KOPT-K1 (cell line): ENCODE results near the gene SYNE3.

Experiments
- H3K27ac ChIP-seq: fragments of 200-600 bp; sonication (generic); 2 replicates; pipeline ENCODE4 v1.5.1; 2016; ENCODE audit warnings: antibody characterized with exemption, mild to moderate bottlenecking, low read depth, low read length; ENCODE audit not compliant: poor library complexity, severe bottlenecking
- H3K36me3 ChIP-seq: fragments of 200-600 bp; sonication (generic); 2 replicates; pipeline ENCODE4 v1.5.1; 2017; ENCODE audit warnings: antibody characterized with exemption, mild to moderate bottlenecking, low read length, moderate library complexity; ENCODE audit not compliant: insufficient read depth
- H3K9me3 ChIP-seq: fragments of 200-600 bp; sonication (generic); 2 replicates; pipeline ENCODE4 v1.5.1; 2017; ENCODE audit warnings: antibody characterized with exemption, low read length, mild to moderate bottlenecking; ENCODE audit not compliant: insufficient read depth, poor library complexity, severe bottlenecking

Gene SYNE3

DNA sequence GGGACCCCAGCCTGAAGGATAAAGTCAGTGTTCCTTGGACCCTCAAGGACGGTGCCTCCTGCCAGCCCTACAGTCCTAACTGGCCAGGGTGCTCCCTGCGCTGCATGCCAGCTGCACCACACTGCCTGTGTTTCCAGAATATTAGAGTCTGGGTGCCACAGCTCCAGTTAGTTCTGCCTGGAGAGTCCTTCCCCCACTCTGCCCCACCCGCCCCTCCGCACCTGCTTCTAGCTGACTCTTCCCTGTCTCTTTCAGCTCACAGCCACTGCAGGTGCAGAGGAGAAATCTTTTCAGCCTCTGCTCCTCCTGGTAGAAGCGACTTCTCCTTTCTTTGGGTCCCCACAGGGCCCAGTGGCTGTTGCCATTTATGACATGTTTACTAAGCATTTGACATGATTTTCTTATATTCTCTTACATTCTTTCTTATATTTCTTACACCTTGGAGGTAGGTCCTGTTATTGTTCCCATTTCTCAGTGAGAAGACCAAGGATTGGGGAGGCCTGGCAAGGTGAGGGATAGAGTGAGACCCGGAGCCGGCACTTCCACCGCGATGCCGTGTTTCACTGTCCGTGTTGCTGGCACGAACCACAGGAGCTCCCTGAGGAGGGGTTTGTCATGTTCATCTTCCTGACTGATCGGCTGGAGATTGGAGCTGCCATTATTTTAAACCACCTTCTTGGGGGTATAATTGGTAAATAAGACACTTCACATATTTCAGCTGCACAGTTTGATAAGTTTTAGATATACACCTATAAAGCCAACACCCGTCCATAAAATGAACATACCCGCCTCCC lies 29.4 kb downstream of the SYNE3 start:
- H3K36me3 ChIP-seq, result no peaks in the 10 kb centered on the region
- H3K27ac ChIP-seq, result no peak overlapping the region
- H3K9me3 ChIP-seq, result peaks cover 3% of the 10 kb centered on the region

DNA sequence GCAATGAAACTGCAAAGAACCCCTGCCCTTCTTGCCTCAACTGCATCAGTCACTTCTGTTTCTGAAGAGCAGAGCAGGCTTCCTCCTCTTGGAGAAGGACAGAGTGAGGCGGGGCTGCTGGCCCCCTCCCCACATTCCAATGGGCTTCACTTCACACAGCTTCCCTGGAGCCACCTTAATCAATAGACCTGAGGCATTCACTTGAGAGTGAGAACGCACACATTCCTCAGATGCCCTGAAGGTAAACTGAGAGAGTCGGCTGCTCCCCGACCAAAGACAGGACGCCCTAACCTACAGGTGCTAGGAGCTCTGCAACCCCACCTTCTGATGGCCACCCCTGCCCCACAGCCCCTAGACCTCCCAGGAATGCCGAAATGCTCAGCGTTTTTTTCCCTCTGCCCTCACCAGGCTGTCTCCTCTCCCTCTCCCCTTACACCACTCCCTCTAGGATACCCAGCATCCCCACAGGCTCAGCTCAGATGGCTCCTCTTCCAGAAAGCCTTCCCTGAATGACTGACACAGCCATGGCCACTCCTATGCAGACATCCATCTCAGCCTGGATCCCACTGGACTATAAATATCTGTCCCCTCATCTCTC lies 31.1 kb downstream of the SYNE3 start:
- Histone ChIP-seq H3K27ac (no peak overlapping the region), H3K9me3 (no peaks in the 10 kb centered on the region), H3K36me3 (no peaks in the 10 kb centered on the region)

GRCh38 chr14:95484296-95484695 lies 32.2 kb downstream of the SYNE3 start:
- H3K9me3 ChIP-seq, result no peaks in the 10 kb centered on the region
- H3K27ac ChIP-seq, result no peak overlapping the region
- no peaks in the 10 kb centered on the region for H3K36me3 ChIP-seq

DNA sequence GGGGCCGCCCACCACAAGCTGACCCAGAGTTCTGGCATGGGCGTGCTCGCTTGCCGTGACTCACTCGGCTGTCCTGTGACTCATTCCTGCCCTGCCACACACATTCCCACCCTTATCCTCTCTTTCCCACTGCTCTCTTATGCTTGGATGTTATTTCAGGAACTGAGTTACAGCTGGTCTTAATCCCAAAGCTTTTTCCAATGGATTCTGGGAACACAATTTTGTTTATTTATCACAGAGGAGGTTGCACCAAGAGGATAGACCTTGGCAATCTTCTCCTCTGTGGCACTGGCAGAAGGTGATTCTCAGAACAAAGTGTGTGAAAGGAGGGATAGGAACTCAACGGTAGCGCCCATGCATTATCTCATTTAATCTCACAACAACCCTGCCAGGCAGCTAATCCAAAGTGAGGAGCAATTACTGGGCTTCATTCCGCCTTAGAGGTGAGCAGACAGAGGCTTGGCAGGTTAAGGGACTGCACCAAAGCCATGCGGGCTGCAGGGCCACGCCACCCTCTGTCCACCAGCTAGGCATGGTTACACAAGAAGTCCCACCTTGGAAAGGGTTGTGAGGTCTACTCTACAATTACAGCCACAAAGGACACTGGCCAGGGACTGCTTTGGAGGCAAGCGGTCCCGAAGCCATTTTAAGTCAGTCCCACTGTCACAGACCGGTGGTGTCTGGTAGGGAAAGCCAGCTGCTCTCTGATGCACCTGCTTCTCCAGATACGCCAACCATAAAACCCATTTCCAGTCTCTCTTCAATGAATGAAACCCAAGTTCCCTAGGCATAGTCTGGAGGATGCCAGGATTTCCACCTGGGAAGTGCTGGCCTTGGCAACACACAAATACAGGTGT lies 32.9 kb downstream of the SYNE3 start:
- Histone ChIP-seq H3K36me3 (no peaks in the 10 kb centered on the region), H3K9me3 (no peaks in the 10 kb centered on the region), H3K27ac (no peak overlapping the region)

GRCh38 chr14:95482627-95483308 lies 33.7 kb downstream of the SYNE3 start:
- Histone ChIP-seq H3K27ac (no peak overlapping the region), H3K9me3 (no peaks in the 10 kb centered on the region), H3K36me3 (no peaks in the 10 kb centered on the region)

DNA sequence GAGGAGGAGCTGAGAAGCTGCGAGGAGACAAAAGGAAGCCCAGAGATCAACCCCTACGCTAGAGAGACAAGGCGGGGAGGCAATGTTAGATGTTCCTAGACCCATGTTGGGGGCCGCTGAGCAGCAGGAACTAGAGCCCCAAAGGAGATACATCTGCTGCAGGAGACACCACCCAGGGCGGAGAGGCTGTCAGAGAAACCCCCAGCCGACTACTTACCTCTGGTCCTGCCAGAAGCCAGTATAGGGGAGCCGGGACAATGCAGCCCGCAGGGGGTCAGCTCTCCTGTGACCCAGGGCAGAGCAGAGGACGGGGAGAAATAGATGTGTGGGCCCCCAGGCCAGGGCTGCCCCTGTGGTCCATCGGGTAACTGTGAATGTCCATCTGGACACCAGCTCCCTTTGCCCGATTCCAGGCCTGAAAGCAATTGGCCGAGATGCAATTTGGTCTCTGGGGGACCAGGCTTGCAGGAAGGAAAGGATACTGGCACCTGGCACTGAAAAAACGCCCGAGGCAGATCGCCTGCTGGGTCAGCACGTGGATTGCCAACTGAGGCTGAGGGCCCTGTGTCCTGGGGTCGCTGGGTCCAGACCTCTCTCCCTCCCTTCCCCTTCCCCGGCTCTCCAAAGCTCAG lies 34.9 kb downstream of the SYNE3 start:
- H3K36me3 ChIP-seq, result no peaks in the 10 kb centered on the region
- H3K9me3 ChIP-seq, result no peaks in the 10 kb centered on the region
- no peak overlapping the region for H3K27ac ChIP-seq

DNA sequence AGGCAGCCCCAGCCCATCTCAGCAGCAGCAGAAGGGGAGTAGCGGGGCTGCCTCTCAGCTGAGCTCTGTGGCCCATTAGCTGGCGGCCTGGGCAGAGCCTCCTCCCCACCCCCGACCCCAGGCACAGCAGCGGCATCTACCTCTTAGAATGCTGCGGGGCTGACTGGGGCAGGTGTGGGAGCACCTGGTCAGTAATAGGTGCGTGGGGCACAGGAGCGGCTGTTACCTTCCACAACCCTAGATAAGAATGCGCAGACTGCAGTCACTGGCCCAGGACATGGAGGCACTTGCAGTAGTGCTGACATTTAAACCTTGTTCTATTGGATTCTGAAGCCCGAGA lies 35.6 kb downstream of the SYNE3 start:
- Histone ChIP-seq H3K27ac (no peak overlapping the region), H3K9me3 (no peaks in the 10 kb centered on the region), H3K36me3 (no peaks in the 10 kb centered on the region)

DNA sequence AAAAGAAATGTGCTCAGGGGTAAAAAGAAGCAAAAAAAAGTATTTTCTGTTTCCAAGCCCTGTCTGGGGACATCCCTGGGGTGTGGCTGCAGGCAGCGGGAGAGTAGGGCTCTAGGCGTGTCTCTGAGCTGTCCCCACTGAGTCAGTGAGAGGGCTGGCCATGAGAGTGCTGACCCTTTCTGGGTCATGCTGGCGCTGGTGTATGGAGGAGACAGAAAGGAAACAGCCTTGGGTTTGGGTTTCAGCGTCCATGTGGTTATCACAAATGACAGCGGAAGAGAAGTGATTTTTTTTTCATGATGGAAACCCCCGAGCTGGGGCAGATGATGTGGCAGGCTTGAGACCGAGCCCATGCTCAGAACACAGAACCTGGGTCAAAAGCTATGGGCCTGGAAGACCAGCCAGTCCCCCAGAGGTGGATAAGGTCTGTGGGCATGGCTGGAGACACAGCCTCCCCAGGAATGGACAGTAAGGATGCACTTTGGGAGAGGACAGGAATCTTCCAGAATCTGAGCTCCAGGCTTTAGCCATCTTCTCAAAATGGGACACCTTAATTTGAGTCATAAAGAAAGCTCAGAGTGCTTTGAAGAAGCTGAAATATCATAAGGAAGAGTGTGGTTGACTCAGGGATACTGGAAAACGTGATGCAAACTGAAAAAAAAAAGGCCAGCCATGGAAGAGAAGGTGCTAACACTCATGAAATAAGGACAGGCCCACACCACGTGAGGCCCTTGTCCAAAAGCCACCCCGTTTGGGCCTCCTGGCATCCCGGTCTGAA lies 36.2 kb downstream of the SYNE3 start:
- no peak overlapping the region for H3K27ac ChIP-seq
- H3K36me3 ChIP-seq, result no peaks in the 10 kb centered on the region
- H3K9me3 ChIP-seq, result no peaks in the 10 kb centered on the region

DNA sequence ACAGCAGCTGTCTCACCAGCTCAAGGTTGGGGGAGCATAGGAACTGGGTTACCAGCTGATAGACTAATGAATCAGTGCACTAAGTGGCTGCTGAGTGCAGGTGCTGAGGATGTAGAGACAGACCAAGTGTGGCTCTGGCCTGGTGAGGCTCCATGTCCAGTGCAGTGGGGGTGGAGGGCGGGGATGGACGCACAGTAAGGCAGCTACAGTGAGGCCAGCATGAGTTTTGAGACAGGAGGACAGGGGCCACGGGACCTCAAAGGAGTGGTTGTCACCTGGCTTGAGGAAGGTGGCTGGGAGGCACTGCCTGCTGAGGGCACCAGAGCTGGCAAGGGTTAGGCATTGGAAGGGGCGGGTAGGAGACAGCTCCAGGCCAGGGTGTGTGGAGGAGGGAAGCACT lies 37.0 kb downstream of the SYNE3 start:
- Histone ChIP-seq H3K36me3 (no peaks in the 10 kb centered on the region), H3K27ac (no peak overlapping the region), H3K9me3 (no peaks in the 10 kb centered on the region)

GRCh38 chr14:95478818-95479217 lies 37.6 kb downstream of the SYNE3 start:
- Histone ChIP-seq H3K36me3 (no peaks in the 10 kb centered on the region), H3K27ac (no peak overlapping the region), H3K9me3 (no peaks in the 10 kb centered on the region)

DNA sequence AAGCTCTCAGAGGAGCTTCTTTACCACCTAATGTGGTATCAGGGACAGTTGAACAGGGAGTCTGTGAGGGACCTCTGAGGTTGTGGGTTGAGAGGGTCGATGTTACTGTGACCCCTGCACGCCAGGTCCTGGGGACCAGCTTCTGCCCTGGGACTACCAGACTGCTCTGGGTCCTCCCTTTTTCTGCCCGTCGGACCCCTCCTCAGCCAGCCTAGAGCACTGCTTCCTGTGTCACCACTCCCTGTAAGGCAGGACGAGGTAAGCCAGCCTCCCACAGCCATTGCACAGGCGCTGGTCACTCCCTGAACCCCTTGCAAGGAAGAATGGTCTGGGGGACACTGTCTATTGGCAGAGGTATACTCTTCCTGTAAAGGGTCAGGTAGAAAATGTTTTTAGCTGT lies 38.1 kb downstream of the SYNE3 start:
- Histone ChIP-seq H3K36me3 (no peaks in the 10 kb centered on the region), H3K9me3 (no peaks in the 10 kb centered on the region), H3K27ac (peak overlapping the region; percentile 2)

GRCh38 chr14:95477411-95478269 lies 38.8 kb downstream of the SYNE3 start:
- Histone ChIP-seq H3K27ac (peak overlapping the region; percentile 2), H3K36me3 (no peaks in the 10 kb centered on the region), H3K9me3 (no peaks in the 10 kb centered on the region)

DNA sequence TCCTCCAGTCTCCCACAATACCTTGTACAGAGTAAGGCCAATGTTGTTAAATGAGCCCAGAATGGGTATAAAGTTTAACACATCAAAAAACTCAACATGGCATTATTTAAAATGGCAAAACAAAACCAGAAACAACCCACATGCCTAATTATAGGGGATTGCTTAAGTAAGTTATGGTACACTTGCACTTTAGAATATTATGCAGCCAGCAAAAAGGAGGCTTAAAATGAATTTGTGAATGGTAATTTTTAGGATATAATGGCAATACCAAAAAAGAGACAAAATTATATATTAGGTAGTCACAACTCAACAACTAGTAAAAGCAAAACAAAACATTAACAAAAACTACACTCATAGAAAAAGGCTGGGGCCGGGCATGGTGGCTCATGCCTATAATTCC lies 39.7 kb downstream of the SYNE3 start:
- Histone ChIP-seq H3K27ac (no peak overlapping the region), H3K36me3 (no peaks in the 10 kb centered on the region), H3K9me3 (no peaks in the 10 kb centered on the region)
